H7 (cell line): ENCODE measurements around the gene PSMC3. TPM values are rescaled to one million over a fixed set of nuclear protein-coding genes. Genes with fewer than 3 reads are reported as not detected.

ENCODE experiments used
- DNase-seq: peaks from one replicate; pipeline ENCODE4 v3.0.0; 2012
- H3K27me3 ChIP-seq: 2 replicates; pipeline ENCODE4 v1.6.0; 2011; ENCODE audit warnings: mild to moderate bottlenecking, low read length; ENCODE audit not compliant: control insufficient read depth, insufficient read depth
- H3K36me3 ChIP-seq: replicated peaks from 2 replicates; pipeline ENCODE4 v1.5.1; 2011; ENCODE audit warnings: low read length; ENCODE audit not compliant: control insufficient read depth, insufficient read depth
- H3K4me3 ChIP-seq: 2 replicates; pipeline ENCODE4 v1.5.1; 2011; ENCODE audit warnings: low read depth, mild to moderate bottlenecking, control low read depth, low read length, moderate library complexity; ENCODE audit not compliant: insufficient read depth
- total RNA-seq: library from RNA; depleted of rRNA; stranded (reverse); fragments of >200 nt; shearing (Covaris generic); gene quantifications from 2 replicates; pipeline ENCODE4 v1.2.3, GENCODE V29; 2014

PSMC3 gene
- total RNA-seq, 1 experiment from 2014 or later = 162 TPM

DNA sequence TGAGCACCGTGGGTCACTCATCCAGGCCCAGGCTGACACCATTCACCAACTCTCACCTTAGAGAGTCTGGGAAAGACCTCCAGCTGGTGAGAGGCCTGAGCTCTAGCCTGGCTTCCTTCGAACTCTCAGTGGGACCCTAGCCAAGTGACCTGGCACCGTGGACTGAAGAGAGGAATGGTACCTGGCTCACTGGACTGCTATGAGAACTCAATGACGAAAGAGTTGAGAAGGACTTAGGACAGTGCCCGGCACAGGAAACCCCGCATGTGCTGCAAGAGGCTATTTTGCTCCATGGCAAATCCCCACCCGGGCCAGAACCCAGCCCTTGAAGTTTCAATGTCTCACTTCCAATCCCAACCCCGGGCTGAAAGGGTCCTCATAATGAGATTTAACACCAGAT is 23.3 kb upstream of the PSMC3 start:
- Histone ChIP-seq H3K27me3 (no peaks in the 10 kb centered on the region), H3K36me3 (no peaks in the 10 kb centered on the region), H3K4me3 (no peak overlapping the region)
- peak; percentile 42 for DNase-seq

GRCh38 chr11:47448566-47449427 is 22.6 kb upstream of the PSMC3 start, which contains the start of gene RAPSN:
Gene RAPSN, minus strand, starts transcription at chr11:47449136. Its CDS starts 172 bp downstream, at chr11:47448964.
- DNase-seq = peak; percentile 62
- Histone ChIP-seq H3K4me3 (no peak within 1 kb of the TSS), H3K36me3 (no peaks in the 10 kb centered on the region), H3K27me3 (no peaks in the 10 kb centered on the region)

DNA sequence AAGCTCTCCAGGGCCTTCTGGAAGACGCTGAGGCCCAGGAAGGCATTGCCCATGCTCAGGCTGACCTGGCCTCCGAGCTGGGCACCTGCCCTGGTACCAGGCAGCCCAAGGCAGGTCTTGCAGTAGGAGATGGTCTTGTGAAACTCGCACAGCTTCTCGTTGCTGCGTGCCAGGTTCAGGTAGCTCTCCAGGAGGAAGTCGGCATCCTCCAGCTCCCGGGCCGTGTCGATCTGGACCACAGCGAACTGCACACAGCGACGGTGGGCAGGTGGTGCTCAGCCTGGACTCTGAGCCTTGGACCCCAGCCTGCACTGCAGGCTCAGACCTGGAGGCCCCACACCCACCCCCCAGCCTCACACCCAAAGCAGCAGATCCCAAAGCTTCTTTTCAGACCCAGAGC is 21.7 kb upstream of the PSMC3 start:
- Histone ChIP-seq H3K36me3 (no peaks in the 10 kb centered on the region), H3K4me3 (no peak overlapping the region), H3K27me3 (no peaks in the 10 kb centered on the region)
- peak; percentile 46 for DNase-seq

DNA sequence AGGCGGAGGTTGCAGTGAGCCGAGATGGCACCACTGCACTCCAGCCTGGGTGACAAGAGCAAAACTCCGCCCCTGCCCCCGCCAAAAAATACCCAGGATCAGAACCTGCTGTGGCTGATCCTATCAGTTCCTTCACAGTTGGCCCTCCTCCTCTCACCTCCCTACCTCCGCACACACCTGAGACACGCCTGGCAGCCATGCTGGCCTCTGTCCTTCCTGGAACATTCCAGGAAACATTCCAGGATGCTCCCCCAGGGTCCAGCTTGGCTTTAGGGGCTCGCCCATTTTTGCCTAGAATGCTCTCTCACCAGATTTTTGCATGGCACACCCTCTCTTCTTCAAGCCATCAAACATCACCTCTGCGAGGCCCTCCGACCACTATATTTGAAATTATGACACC is 20.6 kb upstream of the PSMC3 start:
- peak; percentile 52 for DNase-seq
- Histone ChIP-seq H3K27me3 (no peaks in the 10 kb centered on the region), H3K36me3 (no peaks in the 10 kb centered on the region), H3K4me3 (no peak overlapping the region)

DNA sequence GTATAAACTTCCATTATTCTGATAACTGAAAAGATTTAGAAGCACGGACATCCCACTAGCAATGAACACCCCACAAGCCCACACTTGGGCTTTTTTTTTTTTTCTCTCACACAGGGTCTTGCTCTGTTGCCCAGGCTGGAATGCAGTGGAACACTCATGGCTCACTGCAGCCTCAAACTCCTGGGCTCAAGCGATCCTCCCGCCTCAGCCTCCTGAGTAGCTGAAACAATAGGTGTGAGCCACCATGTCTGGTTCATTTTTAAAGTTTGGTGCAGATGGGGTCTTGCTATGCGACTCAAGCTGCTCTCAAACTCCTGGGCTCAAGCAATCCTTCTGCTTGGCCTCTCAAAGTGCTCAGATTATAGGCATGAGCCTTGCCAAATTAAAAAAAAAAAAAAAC is 19.6 kb upstream of the PSMC3 start:
- Histone ChIP-seq H3K4me3 (no peak overlapping the region), H3K27me3 (no peaks in the 10 kb centered on the region), H3K36me3 (no peaks in the 10 kb centered on the region)
- DNase-seq = no peak

DNA sequence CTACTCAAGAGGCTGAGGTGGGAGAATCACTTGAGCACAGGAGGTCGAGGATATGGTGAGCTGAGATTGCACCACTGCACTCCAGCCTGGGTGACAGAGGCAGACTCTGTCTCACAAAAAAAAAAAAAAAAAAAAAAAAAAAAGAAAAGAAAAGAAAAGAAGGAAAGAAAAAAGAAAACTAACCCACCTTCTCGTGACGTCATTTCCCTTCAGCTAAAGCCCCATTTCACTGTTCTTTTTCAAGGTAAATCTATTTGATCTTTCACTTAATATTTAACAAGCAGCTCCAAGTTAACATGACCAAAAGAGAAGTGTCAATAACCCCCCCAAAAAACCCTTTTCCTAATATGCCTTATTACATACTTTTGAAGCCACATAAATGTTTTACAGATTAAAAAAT is 17.6 kb upstream of the PSMC3 start:
- Histone ChIP-seq H3K4me3 (no peak overlapping the region), H3K36me3 (no peaks in the 10 kb centered on the region)
- no peak for DNase-seq

DNA sequence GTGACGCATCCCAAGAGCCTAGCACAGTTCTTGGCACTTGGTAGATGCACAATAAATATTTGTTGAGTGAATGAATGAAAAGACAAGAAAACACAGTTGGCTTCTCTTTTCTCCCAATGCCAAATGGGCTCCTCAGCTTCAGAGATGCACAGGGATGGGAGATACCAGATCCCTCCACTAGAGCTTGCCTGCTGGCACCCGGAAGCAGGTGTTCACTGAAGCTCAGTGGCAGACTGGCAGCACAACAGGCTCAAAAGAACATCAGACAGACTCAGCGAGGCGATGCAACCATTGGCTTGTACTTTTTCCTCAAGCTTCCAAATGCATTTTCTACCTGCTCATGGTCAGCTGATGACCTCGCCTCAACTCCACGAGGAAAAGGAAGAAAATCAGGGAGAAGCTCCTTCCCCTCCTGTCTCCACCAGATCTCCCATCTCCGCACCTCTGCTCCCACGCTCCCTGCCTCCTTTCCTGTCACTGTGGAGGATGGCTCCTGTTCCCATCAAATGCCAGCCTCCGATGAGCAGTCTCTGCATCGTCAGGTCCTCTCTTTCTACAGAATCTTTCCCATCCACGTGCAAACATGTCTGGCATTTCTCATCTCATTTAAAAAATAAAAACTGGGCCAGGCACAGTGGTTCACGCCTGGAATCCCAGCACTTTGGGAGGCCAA is 16.9 kb upstream of the PSMC3 start:
- Histone ChIP-seq H3K27me3 (no peaks in the 10 kb centered on the region), H3K4me3 (no peak overlapping the region), H3K36me3 (no peaks in the 10 kb centered on the region)
- DNase-seq = peak; percentile 80

More for the DNA sequence above, 17.6 kb upstream of the PSMC3 start:
- no peaks in the 10 kb centered on the region for H3K27me3 ChIP-seq

DNA sequence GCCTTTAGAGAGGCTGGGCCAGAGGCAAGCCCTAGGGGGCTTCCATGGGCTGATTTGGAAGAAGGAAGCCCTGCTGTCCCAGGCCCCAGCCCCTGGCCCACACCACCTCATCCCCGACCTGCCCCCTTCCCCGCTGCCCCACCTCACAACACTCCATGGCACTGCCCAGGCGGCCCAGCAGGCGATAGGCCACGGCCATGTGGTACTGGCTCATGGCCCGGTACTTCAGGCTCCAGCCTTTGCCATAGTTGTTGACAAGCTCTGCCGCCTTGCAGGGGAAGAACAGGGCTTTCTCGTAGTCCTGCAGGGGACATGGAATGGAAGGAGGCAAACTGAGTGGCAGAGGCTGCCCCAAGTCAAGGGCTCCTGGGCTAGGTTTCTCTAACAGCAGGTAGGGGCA is 16.3 kb upstream of the PSMC3 start:
- no peaks in the 10 kb centered on the region for H3K36me3 ChIP-seq
- H3K4me3 ChIP-seq = no peak overlapping the region
- DNase-seq = no peak
- no peaks in the 10 kb centered on the region for H3K27me3 ChIP-seq

DNA sequence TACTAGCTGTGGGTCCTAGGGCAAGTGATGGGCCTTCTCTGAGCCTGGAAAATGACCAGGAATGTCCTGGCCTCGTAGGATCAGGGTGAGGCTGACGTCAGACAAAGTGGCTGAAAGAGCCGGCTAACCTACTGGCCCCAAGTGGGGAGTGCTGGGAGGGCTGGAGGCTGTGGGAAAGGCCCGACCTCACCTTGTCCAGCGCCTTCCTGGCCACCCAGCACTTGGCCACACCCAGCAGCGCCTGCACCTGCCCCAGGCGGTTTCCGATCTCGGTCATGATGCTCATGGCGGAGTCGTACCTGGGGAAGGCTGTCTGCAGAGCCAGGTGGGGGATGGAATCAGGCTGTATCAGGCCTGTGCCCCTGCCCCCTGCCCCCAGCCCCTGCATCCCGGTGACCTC is 15.2 kb upstream of the PSMC3 start:
- no peak for DNase-seq
- Histone ChIP-seq H3K36me3 (no peaks in the 10 kb centered on the region), H3K27me3 (no peaks in the 10 kb centered on the region), H3K4me3 (no peak overlapping the region)

DNA sequence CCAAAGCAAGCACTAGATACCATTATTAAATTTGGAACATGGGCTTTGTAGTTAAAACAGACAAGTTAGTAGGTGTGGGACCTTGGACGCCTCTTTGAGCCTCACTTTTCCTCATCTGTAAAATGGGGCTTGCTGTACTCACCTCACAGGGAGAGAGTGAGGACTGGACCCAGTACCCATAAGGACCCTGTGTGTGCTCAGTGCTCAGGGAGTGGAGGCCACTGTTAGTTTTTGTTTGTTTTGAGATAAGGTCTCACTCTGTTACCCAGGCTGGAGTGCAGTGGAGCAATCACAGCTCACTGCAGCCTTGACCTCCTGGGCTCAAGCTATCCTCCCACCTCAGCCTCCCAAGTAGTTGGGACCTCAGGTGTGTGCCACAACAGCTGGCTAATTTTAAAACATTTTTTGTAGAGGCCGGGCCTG is 13.8 kb upstream of the PSMC3 start:
- DNase-seq = no peak
- H3K27me3 ChIP-seq = no peaks in the 10 kb centered on the region

DNA sequence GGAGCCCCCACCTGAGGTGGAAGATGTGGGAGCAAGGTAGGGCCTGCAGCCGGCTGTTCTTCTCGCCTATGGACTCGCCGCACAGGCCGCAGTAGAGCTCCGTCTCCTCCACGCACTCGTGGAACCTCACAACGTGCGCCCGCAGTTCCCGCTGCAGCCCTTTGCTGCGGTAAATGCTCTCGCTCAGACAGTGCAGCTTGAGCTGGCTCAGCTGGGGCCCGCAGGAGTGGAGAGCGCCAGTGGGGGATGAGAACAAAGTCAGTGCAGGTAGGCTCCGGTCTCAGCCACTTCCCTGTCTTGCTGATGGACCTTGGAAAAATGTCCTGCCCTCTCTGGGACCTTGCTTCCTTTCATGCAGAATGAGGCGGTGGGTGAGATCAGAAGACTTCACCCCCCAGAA is 12.5 kb upstream of the PSMC3 start:
- peak; percentile 70 for DNase-seq
- no peaks in the 10 kb centered on the region for H3K36me3 ChIP-seq
- no peak overlapping the region for H3K4me3 ChIP-seq

More for the DNA sequence above, 13.8 kb upstream of the PSMC3 start:
- Histone ChIP-seq H3K4me3 (no peak overlapping the region), H3K36me3 (no peaks in the 10 kb centered on the region)

GRCh38 chr11:47437746-47438418 is 11.6 kb upstream of the PSMC3 start:
- Histone ChIP-seq H3K36me3 (no peaks in the 10 kb centered on the region), H3K4me3 (no peak overlapping the region), H3K27me3 (no peaks in the 10 kb centered on the region)
- DNase-seq = peak; percentile 66

More for the DNA sequence above, 12.5 kb upstream of the PSMC3 start:
- H3K27me3 ChIP-seq = no peaks in the 10 kb centered on the region

GRCh38 chr11:47437218-47437745 is 11.0 kb upstream of the PSMC3 start:
- Histone ChIP-seq H3K4me3 (no peak overlapping the region), H3K27me3 (no peaks in the 10 kb centered on the region), H3K36me3 (no peaks in the 10 kb centered on the region)
- DNase-seq = no peak

- Histone ChIP-seq H3K27me3 (no peaks in the 10 kb centered on the region), H3K4me3 (no peak overlapping the region), H3K36me3 (no peaks in the 10 kb centered on the region)
- DNase-seq = no peak
Observed at GRCh38 chr11:47436726-47437125, 10.5 kb upstream of the PSMC3 start.
